GM19397 (cell line): ENCODE measurements around the gene DIP2B.

ENCODE experiments used
- ATAC-seq: cut with Tn5 transposase; IDR thresholded peaks from one replicate; pipeline ENCODE4 v1.9.1; 2021; ENCODE audit warnings: mild to moderate bottlenecking, moderate library complexity; ENCODE audit not compliant: unreplicated experiment

Gene DIP2B

GRCh38 chr12:50635857-50636256 lies 131.1 kb downstream of the DIP2B start:
- no peak for ATAC-seq

DNA sequence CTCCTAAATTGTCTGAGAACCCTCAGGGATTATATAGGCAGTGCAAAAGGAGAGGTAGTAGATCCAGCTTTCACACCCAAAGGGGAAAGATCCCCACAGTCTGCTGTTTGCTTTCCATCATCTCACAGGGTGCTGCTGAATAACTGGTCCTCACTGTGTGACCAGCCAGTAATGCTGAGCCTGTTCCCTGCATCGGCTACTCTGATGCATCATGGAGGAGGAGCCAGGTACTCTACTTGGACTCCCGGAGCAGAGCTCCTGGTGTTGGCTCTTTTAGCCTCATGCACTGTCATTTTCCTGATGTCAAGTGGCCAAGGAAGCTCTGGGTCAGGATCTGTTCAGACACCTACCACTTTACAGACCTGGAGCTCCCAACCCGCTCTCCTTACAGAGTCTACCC lies 131.7 kb downstream of the DIP2B start:
- no peak for ATAC-seq

GRCh38 chr12:50637870-50638481 lies 133.2 kb downstream of the DIP2B start:
- ATAC-seq = no peak

- no peak for ATAC-seq
Observed at GRCh38 chr12:50638482-50638880, 133.7 kb downstream of the DIP2B start.

- ATAC-seq = no peak
Observed at GRCh38 chr12:50639721-50640120, 134.9 kb downstream of the DIP2B start.

DNA sequence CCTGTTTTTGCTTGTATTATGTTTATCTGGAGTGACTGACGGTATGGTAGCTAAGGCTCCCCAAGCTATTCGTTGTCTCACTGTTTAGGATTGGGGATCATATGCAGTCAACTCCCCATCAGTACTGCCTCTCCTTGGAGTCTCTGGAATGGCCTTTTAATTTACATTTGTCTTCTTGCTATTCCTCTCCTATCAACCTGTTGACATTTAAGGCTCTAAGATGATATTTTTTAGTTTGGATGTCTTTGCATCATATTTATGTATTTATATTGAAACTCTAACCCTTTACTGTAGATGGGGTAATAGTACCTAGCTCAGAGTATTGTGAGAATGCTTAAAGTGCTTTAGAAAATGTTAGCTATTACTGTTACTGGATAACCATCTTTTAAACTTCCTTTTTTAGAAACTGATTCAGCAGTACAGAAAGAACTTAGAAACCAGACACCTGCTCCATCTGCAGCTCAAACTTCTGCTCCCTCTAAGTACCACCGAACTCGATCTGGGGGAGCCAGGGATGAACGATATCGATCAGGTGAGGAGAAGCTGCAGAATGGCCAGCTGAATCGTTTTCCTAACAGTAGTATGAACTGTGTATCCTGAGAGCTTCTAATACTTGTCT lies 135.6 kb downstream of the DIP2B start:
- ATAC-seq = no peak

GRCh38 chr12:50641566-50641965 lies 136.8 kb downstream of the DIP2B start:
- ATAC-seq = no peak

DNA sequence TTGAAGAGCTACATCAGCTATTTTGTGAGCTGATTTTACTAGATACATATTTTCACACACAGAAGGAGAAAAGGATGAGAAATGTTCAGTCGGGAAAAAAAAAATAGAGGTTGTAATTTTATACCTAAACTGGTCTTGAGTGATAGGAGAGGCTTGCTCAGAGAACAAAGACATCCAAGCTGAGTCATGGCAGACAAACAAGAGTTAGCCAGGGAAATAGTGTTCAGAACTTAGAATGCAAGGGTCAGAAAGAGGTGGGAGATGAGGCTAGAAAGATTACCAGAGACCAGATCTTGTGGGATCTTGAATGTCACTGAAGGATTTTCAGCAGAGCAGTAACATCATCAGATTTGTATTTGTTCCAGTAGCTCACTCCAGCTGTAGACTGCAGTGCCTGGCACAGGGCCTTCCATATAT lies 137.3 kb downstream of the DIP2B start:
- ATAC-seq = no peak

- no peak for ATAC-seq
Observed at GRCh38 chr12:50642761-50643160, 138.0 kb downstream of the DIP2B start.

DNA sequence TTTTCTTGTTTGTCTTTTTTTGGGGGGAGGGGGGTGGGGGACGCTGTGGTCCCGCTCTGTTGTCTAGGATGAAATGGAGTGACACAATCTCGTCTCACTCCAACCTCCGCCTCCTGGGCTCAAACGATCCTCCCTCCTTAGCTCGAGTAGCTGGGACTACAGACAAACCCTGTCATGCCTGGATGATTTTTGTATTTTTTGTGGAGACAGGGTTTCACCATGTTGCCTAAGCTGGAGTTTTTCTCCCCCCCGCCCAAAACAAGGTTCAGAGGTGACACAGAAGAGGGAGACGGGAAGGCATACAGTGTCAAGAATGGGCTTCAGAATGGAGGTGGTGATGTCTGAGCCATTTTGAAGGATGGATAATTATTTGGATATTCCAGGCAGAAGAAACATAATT lies 142.2 kb downstream of the DIP2B start:
- no peak for ATAC-seq

DNA sequence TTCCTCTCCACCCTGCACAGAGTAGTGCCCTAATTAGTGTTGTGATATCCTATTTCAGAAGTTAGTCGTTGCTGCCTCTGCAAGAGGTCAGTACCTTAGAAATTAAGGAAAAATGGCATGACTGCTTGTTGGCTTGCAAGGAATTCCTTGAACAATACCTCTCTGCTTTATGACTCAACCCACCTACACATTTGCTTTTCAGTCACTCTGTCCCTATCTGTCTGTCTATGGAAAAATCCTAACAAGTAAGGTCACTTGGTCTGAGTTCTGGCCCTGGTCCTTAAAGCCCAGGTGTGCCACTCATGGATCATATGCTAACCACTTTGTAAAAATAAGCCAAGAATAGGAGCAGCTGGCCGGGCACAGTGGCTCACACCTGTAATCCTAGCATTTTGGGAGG lies 142.7 kb downstream of the DIP2B start:
- ATAC-seq = no peak

DNA sequence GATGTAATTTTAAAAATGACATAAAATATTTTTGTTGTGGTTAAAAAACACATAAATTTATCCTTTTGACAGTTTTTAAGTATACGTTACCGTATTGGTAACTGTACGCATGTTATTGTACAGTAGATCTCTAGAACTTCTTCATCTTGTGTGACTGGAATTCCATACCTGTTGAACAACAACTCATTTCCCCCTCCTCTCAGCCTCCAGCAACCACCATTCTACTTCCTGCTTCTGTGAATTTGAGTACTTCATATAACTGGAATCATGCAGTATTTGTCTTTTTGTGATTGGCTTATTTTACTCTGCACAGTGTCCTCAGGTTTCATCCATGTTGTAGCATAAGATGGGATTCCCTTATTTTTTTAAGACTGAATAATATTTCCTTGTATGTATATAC lies 145.5 kb downstream of the DIP2B start:
- ATAC-seq = no peak

- ATAC-seq = no peak
Observed at GRCh38 chr12:50655374-50655921, 150.7 kb downstream of the DIP2B start.

DNA sequence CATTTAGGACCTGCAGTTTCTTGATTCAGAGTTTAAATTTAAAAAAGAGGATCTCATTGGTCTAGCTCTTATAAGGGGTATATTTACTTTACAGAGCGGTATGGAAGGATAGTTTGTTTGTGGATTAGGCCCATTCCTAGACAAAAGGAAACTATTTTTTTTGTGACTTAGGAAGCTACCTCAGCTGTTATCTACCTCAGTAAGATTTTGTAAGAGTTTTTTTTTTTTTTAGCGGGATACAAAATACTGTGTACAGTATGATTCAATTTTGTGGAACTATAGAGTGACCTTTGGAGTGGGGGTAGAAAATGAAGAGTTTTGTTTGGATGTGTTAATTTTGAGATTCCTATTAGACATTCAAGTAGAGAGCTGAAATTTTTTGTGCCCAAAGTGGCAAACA lies 154.5 kb downstream of the DIP2B start:
- ATAC-seq = no peak

DNA sequence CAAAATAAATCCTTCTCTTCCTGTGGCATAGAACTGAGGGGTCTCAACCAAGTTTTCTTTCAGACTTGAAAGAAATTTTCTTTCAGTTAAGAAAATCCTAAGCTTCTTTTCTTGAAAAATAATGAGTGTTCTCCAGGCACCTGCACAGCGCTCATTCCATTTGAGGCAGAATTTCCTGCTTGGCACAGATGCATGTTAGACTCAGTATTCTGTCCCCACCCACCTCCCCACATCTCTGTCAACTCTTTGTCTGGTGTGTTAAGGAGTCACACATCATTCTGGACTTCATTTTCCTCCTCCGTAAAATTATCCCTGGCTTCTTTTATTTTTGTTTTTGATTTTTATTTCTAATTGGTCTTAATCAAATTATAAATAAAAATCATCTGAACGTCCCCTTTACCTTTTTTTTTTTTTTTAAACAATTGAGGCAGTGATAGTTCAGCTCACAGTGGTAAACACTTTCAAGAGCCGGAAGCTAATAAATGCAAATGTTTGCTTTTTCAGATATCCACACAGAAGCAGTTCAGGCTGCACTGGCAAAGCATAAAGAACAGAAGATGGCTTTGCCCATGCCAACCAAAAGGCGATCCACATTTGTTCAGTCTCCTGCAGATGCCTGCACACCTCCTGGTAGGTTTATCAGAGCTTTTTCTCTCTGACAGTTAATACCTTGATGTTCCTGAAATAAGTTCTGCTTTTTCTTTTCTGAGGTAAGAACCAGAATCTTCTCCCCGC lies 155.1 kb downstream of the DIP2B start:
- ATAC-seq = no peak

GRCh38 chr12:50660425-50660822 lies 155.6 kb downstream of the DIP2B start:
- ATAC-seq = no peak

- no peak for ATAC-seq
Observed at GRCh38 chr12:50661300-50662115, 156.7 kb downstream of the DIP2B start.

DNA sequence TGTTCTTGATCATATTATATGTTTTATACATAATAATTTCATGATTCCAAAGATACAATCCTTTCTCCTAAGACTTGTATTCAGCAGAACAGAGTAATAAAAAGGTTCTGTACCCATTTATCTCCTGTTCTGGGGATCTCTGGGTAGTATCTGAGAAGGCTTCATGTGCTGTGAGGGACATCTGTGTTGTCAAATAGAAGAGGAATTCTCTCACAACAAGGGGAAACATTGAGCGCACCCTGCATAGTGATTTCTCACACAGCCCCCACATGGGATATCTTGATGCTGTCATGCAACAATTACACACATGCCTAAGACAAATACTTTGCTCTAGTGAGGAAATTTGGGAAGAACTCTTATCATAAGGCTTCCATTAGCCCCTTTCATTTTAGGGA lies 157.3 kb downstream of the DIP2B start:
- ATAC-seq = no peak

GRCh38 chr12:50665170-50665569 lies 160.4 kb downstream of the DIP2B start:
- ATAC-seq = no peak

DNA sequence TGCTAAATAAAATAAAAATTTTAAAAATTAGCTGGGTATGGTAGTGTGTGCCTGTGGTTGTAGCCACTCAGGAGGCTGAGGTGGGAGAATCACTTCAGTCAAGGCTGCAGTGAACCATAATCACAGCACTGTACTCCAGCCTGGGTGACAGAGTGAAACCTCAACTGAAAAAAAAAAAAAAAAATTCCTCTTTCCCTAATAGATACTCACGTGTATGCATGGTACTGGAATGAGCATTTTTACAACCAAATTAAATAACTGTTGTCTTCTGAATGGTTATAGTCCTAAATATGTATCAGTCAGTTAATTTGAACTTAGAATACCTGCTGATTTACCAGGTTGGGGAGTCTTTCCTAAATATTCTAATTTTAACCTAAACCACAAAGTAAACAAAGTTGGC lies 160.8 kb downstream of the DIP2B start:
- no peak for ATAC-seq

DNA sequence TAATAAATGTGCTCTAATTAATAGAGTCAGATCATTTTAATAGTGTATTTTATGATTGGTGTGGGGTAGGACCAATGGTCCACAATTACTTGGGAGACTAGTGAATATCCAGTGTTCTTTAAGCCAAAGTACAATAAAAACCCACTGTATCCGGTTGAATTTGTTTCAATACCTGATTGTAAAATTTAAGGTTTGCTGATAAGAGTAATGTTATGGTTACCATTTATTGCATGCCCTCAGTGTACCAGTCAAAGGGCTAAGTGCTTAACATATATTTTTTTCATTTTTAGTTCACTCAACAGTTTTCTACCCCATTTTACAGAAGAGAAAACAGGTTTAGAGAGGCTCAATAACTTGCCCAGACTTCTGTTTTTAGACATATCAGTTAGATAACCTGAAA lies 161.2 kb downstream of the DIP2B start:
- no peak for ATAC-seq
